Posterior cingulate gyrus (tissue), 11 donors: ENCODE results near the gene ARPC5L.
"Not testable (repeated sequence)": the region's sequence is repeated elsewhere in the genome, so short reads cannot be mapped to it uniquely, and the experiment has no call there.

Source experiments
- DNase-seq, 10 donors: peaks; one replicate each; pipeline versions ENCODE4 v3.0.0 to v3.0.0-alpha.2; 2020 to 2021; ENCODE audit warnings: mixed read lengths in 3 of 10
- intact Hi-C: fragments of 100-400 bp; cut with DNase I; formaldehyde crosslinking; loops from one replicate; pipeline ENCODE4 v1.15.1; 2023

ARPC5L gene

DNA sequence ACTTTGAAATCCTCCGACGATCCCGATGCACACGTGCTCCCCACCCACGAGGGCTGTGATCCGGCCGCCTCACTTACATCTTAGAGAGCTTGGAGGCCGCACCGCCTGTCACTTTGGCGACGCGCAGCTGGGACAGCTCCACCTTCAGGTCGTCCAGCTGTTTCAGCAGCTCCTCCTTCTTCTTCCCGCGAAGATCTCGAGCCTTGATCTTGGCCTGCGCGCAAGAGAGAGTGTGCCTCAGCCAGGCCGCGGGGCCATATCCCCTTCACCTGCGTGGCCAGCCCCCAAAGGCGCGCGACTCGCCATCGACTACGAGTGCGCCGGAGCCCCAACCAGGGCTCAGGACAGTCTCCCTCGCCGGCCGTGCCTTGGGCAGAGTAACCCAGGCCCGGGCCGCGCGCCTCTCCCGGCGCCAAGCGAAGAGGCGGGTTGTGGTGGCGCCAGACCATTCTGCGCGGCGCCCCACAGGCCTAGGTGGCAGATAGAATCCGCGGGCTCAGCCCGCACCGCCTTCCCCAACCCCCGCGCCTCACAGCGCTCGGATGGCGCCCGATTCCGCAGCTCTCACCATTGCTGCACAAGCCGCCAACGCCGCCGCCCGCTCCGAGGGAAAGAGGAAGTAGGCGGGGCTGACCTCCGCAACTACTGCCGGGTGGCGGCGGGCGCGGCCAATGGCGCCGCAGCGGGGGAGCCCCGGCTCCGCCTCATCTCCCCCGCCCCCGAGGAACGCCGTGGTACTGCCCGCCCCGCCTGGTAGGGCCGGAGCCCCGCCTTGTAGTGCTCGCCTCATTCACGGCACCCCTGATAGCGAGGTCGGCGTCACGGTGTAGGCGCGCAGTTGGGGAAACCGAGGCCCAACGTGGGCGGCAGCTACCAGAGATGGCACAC lies at the start of gene ARPC5L, which contains the start of gene RPL35:
ARPC5L (plus strand) TSS at position 789 of the 888 bp plus-strand sequence. CDS start 7,161 bp downstream, outside the sequence.
RPL35 (minus strand) TSS at position 616 of the 888 bp plus-strand sequence; CDS start at position 571, 45 bp downstream.
- intact Hi-C loops: loop anchor here (5.0 kb wide), 2 partner anchors 281 to 444 kb away; partner anchors contain the start of genes PSMB7 and SCAI
- peak; percentile 92 to 100 (median 96) for DNase-seq

DNA sequence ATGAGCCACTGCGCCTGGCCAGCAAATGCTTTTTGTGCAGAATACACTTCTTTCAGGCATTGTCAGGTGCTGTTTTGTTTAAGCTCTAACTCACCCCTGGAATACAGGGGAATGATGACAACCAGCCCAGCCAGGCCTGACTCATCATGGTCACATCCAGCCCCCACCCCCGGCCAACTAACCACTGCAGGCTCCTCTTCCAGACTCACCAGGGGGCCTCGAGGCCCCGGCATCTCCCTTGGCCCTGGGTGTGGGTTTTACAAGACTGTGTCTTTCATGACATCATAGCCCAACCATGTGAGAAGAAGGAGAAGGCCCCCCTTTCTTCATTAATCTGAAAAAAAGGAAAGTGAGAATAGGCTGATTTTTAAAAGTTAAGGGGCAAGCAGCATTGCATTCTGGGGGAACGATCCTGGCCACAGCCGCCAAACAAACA lies 49.5 kb upstream of the ARPC5L start:
- intact Hi-C loops: no loop called here
- peak in 3 of 10 donors; percentile 33 to 64 (median 57) for DNase-seq

DNA sequence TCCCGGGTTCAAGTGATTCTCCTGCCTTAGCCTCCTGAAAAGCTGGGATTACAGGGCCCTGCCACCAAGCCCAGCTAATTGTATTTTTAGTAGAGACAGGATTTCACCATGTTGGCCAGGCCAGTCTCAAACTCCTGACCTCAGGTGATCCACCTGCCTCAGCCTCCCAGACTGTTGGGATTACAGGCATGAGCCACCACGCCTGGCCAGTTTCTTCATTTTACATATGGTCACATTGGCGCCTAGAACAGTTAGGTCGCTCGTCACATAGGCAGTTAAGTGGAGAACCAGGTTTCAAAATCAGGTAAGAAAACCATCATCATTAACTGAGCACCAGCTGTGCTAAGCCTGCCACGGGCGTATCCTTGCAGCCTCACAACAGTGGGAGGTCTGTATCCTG lies 48.9 kb upstream of the ARPC5L start:
- intact Hi-C loops: no loop called here
- DNase-seq: peak in 1 of 10 donors; percentile 14

DNA sequence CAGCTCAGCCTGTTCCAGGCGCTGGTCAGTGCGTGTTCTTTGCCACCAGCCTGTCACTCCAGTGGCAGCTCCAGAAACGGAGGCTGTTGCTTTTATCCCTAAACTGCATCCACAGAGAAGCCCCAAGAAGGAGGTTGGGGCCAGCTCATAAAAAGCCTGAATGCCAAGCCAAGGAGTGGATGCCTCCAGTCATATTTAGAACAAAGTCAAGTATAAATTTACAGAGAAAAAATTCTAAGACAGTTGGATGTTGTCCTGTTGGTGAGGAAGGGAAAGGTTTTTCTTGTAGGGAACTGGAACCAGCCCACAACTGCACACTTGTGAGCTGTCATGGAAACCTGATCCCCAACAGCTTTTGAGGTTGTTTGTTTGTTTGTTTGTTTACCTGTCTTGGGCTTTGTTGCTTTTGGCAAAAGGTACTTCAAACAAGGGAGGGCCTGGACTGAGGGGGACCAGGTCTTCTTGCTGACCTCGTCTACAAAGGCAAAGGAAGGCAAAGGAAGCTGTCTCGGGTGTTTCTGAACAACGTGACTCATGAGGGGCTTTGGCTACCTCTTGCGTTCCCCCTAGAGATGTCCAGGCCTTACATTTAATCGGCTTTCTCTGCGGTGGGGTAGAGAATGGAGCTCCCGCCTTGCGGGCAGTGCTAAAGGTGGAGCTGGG lies 48.3 kb upstream of the ARPC5L start:
- peak in 3 of 10 donors; percentile 5 to 40 (median 10) for DNase-seq
- intact Hi-C loops: no loop called here

DNA sequence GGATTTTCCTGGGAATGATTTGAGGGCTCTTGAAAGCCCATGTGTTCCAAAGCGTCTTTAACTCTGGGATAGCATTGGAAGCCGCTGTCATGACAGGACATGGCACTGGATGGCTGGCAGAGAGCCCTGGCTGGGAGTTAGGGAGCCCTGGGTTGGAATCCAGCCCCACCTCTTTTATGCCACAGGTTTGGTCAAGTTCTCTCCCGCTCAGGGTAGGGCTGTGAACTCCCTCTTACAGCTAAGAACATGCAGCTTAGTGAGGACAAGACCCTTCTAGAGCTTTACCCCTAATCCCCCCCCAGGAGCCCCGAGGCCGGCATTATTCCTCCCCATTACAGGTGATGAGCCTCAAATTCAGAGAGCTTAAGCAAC lies 47.8 kb upstream of the ARPC5L start:
- intact Hi-C loops: no loop called here
- peak in 3 of 10 donors; percentile 3 to 37 (median 23) for DNase-seq

DNA sequence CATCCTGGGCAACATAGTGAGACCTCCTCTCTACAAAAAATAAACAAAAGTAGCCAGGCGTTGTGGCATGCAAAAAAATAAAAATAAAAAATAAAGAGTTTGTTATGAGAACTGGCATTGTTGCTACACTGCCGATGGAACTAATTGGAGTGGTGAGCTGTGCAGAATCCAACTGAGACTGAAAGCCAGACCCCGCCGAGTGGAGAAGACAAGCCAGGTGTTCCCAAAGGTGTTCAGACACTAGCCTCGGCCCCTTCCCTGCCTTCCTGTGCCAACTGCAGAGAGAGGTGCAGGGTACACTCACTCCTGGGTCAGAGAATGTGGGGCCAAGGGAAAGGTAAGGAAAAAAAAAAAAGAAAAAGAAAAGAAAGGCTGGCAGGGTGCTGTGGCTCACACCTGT lies 46.3 kb upstream of the ARPC5L start:
- intact Hi-C loops: no loop called here
- DNase-seq: peak in 3 of 10 donors; percentile 59 to 65 (median 62)

DNA sequence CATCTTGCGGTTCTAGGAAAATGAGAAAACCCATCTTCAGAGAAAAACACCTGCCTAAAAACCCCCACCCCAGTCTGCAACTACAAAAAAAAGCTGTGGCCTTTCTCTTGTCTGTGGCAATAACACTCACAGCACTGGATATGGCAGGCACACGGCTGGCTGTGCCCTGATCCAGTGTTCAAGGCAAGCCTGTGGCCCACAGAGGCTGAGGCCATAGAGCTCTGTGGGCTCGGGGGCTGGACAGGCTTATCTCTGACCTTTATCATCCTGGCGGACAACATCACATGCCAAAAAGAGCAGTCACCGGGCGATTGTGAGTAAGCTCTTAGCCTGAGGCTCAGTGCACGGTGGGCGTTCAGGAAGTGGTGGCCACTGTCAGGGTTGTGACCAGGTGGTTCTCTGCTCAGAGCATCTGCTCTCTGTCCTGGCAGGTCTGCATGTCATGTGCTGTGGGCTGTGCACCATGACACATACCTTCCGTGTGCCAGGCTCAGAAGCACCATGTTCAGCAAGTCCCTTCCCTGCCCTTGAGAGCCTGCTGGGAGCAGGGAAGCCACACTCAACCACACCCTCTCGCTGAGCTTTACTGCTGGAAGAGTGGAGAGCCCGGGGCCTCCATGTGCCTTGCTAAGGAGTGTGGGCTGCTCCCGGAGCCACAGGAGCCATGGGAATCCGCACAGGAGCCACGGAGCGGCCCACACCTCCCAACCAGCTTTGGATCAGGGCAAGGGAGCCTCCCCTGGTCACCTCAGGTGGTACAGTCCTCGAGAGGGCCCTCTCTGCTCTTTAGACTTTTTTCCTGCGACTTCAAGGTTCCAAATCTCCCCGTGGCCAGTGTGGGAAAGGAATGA lies 43.3 kb upstream of the ARPC5L start:
- intact Hi-C loops: no loop called here
- DNase-seq: peak in 3 of 10 donors; percentile 27 to 51 (median 40)

DNA sequence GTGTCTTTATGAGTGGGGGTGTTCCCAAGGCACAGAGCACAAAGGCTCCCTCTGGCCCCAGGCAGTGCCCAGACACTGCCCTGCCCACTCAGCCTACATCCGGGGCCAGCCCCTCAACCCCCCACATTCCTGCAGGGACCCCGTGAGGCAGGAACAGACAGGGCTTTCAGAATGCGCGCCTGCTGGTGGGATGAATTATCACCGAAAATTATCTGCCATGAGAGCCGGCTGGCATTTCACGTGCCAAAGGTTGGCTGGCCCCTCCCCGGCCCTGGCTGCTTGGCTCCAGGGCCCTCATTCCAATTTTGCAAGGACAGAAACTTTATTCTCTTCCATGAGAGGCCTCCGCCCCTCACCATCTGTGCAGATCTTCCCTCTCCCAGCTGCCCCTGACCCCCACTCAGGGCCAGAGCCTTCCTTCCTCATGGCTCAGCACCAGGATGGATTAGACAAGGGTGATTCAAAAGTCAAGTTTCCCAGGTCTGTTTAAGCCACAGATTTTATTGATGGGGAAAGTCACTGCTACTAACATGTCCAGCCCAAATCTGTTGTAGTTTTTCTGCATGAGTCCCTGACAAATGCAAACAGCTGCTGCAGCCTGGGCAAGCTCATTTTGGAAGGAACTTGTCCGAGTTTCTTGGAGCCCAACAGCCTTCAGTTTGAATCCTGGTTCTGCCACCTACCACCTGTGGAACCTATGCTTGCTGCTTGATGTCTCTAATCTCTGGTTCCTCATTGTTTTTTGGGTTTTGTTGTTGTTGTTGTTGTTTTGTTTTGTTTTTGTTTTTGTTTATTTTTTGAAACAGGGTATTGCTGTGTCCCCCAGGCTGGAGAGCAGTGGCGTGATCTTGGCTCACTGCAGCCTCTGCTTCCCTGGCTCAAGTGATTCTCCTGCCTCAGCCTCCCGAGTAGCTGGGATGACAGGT lies 41.0 kb upstream of the ARPC5L start:
- intact Hi-C loops: no loop called here
- peak in 2 of 10 donors; percentile 23 to 48 for DNase-seq

DNA sequence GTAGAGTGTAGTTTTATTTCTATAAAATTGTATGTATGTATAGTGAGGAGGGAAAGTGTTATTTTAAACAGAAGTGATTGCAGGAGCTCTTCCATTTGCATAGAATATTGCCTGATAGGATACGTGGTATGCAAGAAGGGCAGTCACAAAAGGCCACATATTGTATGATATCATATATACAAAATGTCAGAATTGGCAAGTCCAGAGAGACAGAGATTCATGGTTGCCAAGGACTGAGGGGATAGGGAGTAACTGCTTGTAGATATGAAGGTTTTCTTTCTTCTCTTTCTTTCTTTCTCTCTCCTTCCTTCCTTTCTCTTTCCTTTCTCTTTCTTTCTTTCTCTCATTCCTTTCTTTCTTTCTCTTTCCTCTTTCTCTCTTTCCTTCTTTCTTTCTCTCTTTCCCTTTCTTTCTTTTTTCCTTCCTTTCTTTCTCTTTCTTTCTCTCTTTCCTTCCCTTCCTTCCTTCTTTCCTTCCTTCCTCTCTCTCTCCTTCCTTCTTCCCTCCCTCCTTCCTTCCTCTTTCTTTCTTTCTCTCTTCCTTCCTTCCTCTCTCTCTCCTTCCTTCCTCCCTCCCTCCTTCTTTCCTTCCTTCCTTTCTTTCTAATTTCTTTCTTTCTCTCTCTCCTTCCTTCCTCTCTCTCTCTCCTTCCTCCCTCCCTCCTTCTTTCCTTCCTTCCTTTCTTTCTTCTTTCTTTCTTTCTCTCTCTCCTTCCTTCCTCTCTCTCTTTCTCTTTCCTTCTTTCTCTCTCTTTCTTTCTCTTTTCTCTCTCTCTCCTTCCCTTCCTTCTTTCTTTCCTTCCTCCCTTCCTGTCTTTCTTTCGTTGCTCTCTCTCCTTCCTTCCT lies 33.2 kb upstream of the ARPC5L start:
- intact Hi-C loops: no loop called here
- DNase-seq: no peak

DNA sequence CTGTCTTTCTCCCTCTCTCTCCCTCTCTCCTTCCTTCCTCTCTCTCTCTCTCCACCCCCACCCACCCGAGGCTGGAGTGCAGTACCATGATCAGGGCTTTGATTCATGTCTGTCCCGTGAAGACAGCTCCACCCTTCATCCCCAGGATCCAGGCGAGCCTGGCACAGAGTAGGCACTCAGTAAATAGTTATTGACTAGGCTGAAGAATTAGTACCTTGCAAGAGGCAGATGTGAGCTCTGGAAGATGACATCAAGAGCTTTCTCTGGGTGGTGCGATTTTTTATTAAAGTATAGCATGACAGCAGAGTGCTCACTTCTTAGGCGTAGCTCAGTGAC lies 32.6 kb upstream of the ARPC5L start:
- intact Hi-C loops: no loop called here
- peak in 1 of 10 donors; percentile 10 for DNase-seq

GRCh38 chr9:124830593-124830992 lies 31.3 kb upstream of the ARPC5L start:
- intact Hi-C loops: no loop called here
- DNase-seq: peak in 2 of 10 donors; percentile 7 to 17

- intact Hi-C loops: no loop called here
- DNase-seq: peak in 3 of 10 donors; percentile 24 to 31 (median 26)
These were observed 30.1 kb upstream of the ARPC5L start for GRCh38 chr9:124831642-124832364.

DNA sequence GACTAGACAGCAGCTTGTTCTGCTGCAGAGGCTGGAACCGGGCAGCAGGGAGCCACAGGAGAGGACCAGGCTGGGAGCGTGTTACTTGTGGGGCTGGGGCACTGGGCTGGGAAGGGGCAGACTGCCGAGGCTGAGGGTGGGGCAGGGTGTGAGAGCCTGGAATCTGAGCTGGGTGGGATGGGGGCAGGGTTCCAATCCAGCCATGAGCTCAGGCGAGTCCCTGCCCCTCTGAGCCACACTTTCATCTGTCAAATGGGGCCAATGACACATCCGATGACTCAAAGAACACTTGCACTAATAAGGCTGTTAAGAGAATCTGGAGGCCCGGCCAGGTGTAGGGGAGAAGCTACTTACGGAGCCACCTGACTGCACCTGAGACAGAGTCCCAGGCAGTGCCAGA lies 27.3 kb upstream of the ARPC5L start:
- intact Hi-C loops: no loop called here
- peak in 2 of 10 donors; percentile 27 to 55 for DNase-seq

- intact Hi-C loops: no loop called here
- DNase-seq: peak in 3 of 10 donors; percentile 35 to 55 (median 47)
These were observed 26.8 kb upstream of the ARPC5L start for GRCh38 chr9:124835026-124835557.

- DNase-seq, intact Hi-C loops: not testable (repeated sequence)
These were observed 23.8 kb upstream of the ARPC5L start for GRCh38 chr9:124838132-124838531.

DNA sequence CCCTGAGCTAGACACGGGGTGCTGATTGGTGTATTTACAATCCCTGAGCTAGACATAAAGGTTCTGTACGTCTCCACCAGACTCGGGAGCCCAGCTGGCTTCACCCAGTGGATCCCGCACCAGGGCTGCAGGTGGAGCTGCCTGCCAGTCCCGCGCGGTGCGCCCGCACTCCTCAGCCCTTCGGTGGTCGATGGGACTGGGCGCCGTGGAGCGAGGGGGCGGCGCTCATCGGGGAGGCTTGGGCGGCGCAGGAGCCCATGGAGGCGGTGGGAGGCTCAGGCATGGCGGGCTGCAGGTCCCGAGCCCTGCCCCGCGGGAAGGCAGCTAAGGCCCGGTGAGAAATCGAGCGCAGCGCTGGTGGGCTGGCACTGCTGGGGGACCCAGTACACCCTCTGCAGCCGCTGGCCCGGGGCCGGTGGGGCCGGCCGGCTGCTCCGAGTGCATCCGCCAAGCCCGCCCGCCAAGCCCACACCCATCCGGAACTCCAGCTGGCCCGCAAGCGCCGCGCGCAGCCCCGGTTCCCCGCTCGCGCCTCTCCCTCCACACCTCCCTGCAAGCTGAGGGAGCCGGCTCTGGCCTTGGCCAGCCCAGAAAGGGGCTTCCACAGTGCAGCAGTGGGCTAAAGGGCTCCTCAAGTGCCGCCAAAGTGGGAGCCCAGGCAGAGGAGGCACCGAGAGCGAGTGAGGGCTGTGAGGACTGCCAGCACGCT lies 23.2 kb upstream of the ARPC5L start:
- peak in 3 of 10 donors; percentile 52 to 76 (median 61) for DNase-seq
- intact Hi-C loops: not testable (repeated sequence)
